GM21526 (cell line): ENCODE measurements around the gene NUTF2.

Experiments used
- ATAC-seq: cut with Tn5 transposase; IDR thresholded peaks from one replicate; pipeline ENCODE4 v1.9.1; 2021; ENCODE audit warnings: moderate library complexity; ENCODE audit not compliant: unreplicated experiment, low FRiP score

Gene NUTF2

DNA sequence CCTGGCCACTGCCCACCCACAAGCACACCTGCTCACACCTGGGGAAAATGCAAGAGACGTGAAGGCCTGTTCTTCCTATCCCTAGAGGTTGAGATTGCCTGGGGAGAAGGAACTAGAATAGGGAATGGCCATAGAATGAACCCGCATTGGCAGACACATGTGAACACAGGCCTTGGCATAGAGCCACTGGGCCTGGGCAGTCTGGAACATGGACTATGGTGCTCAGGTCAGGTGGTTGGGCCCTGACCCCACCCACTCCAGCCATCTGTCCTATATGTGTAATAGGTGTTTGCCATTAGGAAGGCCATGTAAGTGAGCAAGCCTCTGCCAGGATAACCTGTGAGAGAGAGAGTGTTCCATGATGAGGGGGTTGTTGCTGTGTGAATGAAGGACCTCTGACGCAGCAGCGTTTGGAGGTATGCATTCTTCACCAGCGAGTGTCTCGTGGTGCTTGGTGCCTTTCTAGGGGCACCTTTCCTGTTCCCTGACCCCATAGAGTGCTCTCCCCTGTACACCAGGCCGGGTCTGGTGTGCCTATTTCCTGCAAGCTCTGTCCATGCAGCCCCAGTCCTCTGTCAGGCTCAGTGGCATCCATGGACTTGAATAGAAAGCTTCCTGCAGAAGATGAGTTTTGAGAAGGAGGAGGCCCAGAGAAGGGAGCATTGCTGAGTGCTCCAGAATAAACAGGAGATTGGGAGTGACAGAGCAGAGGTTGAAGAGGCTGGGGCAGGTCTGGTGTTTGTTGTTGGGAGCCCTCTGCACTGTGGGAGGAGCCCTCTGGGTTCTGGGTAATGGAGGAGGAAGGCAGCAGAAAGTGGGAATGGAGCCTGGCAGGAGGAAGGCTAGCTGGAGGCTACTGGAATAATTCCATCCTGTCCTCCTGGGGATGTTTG, 69.3 kb downstream of the NUTF2 start:
- ATAC-seq = no peak

DNA sequence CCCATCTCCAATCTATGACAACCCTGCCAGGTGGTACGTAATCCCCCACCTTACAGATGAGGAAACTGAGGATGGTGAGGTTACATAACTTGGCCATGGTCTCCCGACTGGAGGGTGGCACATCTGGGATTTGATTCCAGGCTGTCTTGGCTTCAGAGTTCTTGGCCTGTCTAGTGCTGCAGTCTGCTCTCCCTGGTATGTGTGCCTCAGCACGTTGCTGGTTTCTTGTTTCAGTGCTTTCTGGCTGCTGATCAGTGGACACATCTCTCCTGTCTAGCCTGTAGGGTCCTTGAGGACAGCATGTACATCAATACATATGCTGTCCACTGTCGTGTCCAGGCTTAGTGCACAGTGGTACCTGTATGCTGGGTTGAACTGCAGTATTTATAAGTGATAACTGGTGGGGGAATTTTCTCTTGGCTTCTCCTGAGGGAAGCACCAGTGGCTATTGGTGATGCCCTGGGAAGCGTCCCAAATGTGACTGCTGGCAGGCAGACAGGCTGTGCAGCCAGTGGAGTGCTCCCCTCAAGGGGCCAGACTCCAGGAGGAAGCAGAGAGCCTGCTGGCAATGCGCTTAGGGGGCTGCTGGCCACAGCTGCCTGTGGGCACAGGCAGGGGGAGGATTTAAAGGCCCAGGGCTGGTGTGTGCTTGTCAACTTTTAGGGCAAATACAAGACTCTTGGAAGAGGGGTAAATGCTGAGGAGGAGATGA, 70.6 kb downstream of the NUTF2 start:
- no peak for ATAC-seq

DNA sequence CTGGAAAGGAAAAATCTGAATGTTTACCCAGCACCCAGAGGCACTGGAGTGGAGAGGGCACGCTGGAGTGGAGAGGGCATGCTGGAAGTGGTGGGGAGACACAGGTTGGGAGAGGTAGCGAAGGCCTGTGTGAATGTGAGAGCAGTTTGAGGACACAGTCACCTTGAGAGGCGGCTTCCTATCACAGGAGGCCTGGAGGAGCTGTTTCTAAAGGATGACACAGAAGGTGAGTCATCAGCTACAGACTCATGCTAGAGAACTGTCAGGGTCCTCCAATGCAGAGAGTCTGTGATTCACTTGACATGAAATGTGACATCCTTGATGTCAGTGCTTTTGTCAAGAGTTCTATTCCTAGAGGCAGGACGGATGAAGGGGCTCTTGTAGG, 71.1 kb downstream of the NUTF2 start:
- no peak for ATAC-seq

DNA sequence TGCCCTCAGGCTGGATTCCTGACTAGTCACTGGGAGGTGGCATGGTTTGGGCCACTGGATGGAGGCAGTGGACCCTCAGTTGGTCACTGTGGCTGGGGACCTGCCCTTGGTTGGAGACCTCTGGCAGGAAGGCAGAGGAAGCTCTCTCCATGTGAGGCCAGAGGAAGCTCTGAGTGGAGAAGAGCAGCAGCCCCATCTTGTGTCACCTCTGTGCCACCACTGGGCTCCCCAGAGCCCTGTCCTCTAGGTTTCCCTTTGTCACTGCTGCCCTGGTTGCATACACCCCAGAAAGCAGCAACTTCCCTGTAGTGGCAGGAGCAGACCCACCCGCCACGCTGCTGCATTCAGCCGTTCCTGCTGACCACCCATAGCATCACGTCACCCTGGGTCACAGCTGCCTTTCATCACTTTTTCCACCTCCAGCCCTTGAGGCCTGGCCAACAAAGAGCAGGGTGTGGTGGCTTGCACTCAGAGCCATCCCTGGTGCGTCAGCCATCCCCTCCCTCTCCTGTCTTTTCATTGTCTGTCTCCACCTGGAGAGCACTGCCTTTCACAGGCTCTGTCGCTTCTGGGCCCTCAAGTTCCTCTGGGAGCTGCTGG, 73.0 kb downstream of the NUTF2 start:
- ATAC-seq = no peak
